ENCODE results near the gene RAD1. TPM values are rescaled to one million over a fixed set of nuclear protein-coding genes. Genes with fewer than 3 reads are reported as not detected.

The RAD1 gene
- total RNA-seq, 1 experiment from 2014 or later, result 24.8 TPM

- TF ChIP-seq CTCF (IDR thresholded peaks at IDR 0.05 in 2 of 3, conservative IDR thresholded peaks at IDR 0.05 in 1 of 3; ENCODE audit: borderline replicate concordance in 1 of 3, insufficient read depth in 1 of 3, low read depth in 2 of 3, low read length in 2 of 3) (no peak), ZFX (IDR thresholded peaks at IDR 0.05) (no peak), SP1 (IDR thresholded peaks at IDR 0.05; ENCODE audit: low read depth) (no peak)
These were observed 9.1 kb upstream of the RAD1 start (continued) for GRCh38 chr5:34924462-34924765.

- H4K20me1 ChIP-seq (ENCODE audit: insufficient read depth), result peaks cover 34% of the 10 kb centered on the region; the same call in 1 of the 2 replicates
- no peak overlapping the region for H2AFZ ChIP-seq (ENCODE audit: low read depth, low read length, poor library complexity, severe bottlenecking)
- peaks cover 78% of the 10 kb centered on the region for H3K79me2 ChIP-seq (ENCODE audit: insufficient read depth, low read length)
- peak; percentile 85 for ATAC-seq
- BruUV-seq (replicated peaks), result no TSS peak
- H3K4me3 ChIP-seq (replicated peaks in 1 of 2; ENCODE audit: low read depth in 1 of 2, low read length in 2 of 2), result peak overlapping the region in 1 of 2 experiments; percentile 30; a peak in 1 of 4 replicates
- no peaks in the 10 kb centered on the region for H3K9me2 ChIP-seq (ENCODE audit: insufficient read depth)
- peak; percentile 74 for DNase-seq (ENCODE audit: low read depth, low spot score)
- H3K4me2 ChIP-seq (ENCODE audit: low read length), result peak overlapping the region; percentile 64
- intact Hi-C loops (cut with micrococcal nuclease), result loop anchor here (10.0 kb wide), 1 partner anchor 1479 kb away; the partner anchor contains the start of gene TARS1
- ChIA-PET CTCF (no interaction called here), POLR2A (interaction anchor here (1.2 to 1.5 kb wide), 2 partner anchors 8 to 9 kb away, joined by 5 to 6 read pairs; partner anchors contain the start of genes BRIX1 and RAD1), RAD21 (ENCODE audit: low non-redundant PET in 1 of 2, low total read pairs in 2 of 2, uncharacterized antibody in 2 of 2, unreplicated experiment in 2 of 2) (no interaction called here)
- H3K27me3 ChIP-seq (ENCODE audit: insufficient read depth, low read length), result no peaks in the 10 kb centered on the region
- peaks cover 31 to 49% of the 10 kb centered on the region in 2 experiments for H3K4me1 ChIP-seq (ENCODE audit: control insufficient read depth in 1 of 2, insufficient read depth in 2 of 2, low read length in 2 of 2)
- H3K9me3 ChIP-seq (ENCODE audit: control insufficient read depth in 1 of 2, insufficient read depth in 1 of 2, low read depth in 1 of 2, low read length in 2 of 2), result no peaks in the 10 kb centered on the region
- peak overlapping the region; percentile 12; the same call in 1 of the 2 replicates for H3K9ac ChIP-seq (ENCODE audit: low read length)
- peak overlapping the region; percentile 81 for H3K27ac ChIP-seq (ENCODE audit: low read depth, low read length)
- TF ChIP-seq YY1 (IDR thresholded peaks at IDR 0.05; ENCODE audit: extremely low read depth, insufficient replicate concordance, low read depth, low read length) (peak; percentile 36), FOSL1 (IDR thresholded peaks at IDR 0.05; ENCODE audit: low read depth) (peak; percentile 98), CBX3 (IDR thresholded peaks at IDR 0.05; ENCODE audit: low read depth) (peak; percentile 73; the same call in 1 of the 2 replicates), POLR2AphosphoS5 (IDR thresholded peaks at IDR 0.05; ENCODE audit: low read depth, low read length) (peak; percentile 19; the same call in 1 of the 2 replicates), MAX (IDR thresholded peaks at IDR 0.05) (no peak; the same call in 1 of the 2 replicates), ATF3 (IDR thresholded peaks at IDR 0.05) (peak; percentile 66; the same call in 1 of the 2 replicates), EGR1 (IDR thresholded peaks at IDR 0.05; ENCODE audit: low read depth) (no peak), RAD21 (IDR thresholded peaks at IDR 0.05; ENCODE audit: low read depth) (no peak), SRF (IDR thresholded peaks at IDR 0.05; ENCODE audit: low read depth) (peak; percentile 75), REST (IDR thresholded peaks at IDR 0.05; ENCODE audit: low read depth) (no peak), SIN3A (IDR thresholded peaks at IDR 0.05; ENCODE audit: low read depth) (peak; percentile 43; the same call in 1 of the 2 replicates), JUND (IDR thresholded peaks at IDR 0.05) (peak; percentile 96), SP1 (IDR thresholded peaks at IDR 0.05; ENCODE audit: low read depth) (peak; percentile 70)
- peaks cover 45 to 56% of the 10 kb centered on the region in 2 experiments for H3K36me3 ChIP-seq (ENCODE audit: control insufficient read depth in 1 of 2, insufficient read depth in 2 of 2, low read length in 2 of 2)
These were observed 8.6 kb upstream of the RAD1 start for GRCh38 chr5:34923694-34924461.

Measured in HCT116 (cell line).